Activated CD8-positive, alpha-beta T cell treated with anti-CD3 and anti-CD28 coated beads for 36 hours (primary cell): ENCODE results near the gene TRAF3IP1. TPM values are rescaled to one million over a fixed set of nuclear protein-coding genes. Genes with fewer than 3 reads are reported as not detected.

Experiments
- ATAC-seq: fragments of 200-7000 bp; cut with Tn5 transposase; one replicate; pipeline ENCODE4 v1.10.0; 2021; ENCODE audit warnings: mild to moderate bottlenecking, moderate library complexity
- CTCF ChIA-PET: fragments of 350-600 bp; sonication (Branson Sonifier 250); formaldehyde crosslinking; loops from one replicate; lab custom pipeline; 2021; ENCODE audit warnings: antibody characterized with exemption; lab: Charles Lee
- POLR2A ChIA-PET: fragments of 350-600 bp; sonication (Branson Sonifier 250); formaldehyde crosslinking; loops from one replicate; lab custom pipeline; 2021; ENCODE audit warnings: antibody characterized with exemption; lab: Charles Lee
- DNase-seq: peaks from one replicate; pipeline ENCODE4 v3.0.0-alpha.2; 2020
- H3K27ac Mint-ChIP-seq: one replicate; pipeline ENCODE4 v1.8.0; 2021; ENCODE audit warnings: mild to moderate bottlenecking, mixed read lengths
- H3K27me3 Mint-ChIP-seq: one replicate; pipeline ENCODE4 v1.8.0; 2021; ENCODE audit warnings: mixed read lengths
- H3K36me3 Mint-ChIP-seq: one replicate; pipeline ENCODE4 v1.8.0; 2021; ENCODE audit warnings: low read depth, mixed read lengths
- H3K4me1 Mint-ChIP-seq: one replicate; pipeline ENCODE4 v1.8.0; 2021; ENCODE audit warnings: low read depth, mixed read lengths
- H3K4me3 Mint-ChIP-seq: one replicate; pipeline ENCODE4 v1.8.0; 2021; ENCODE audit warnings: mild to moderate bottlenecking, moderate library complexity, mixed read lengths
- H3K9me3 Mint-ChIP-seq: one replicate; pipeline ENCODE4 v1.8.0; 2021; ENCODE audit warnings: mixed read lengths
- CTCF ChIP-seq: fragments of 200-600 bp; IDR thresholded peaks from one replicate; pipeline ENCODE4 v1.8.0; 2022; ENCODE audit warnings: antibody characterized with exemption, mild to moderate bottlenecking
- intact Hi-C: fragments of 100-400 bp; cut with micrococcal nuclease; formaldehyde crosslinking; loops from one replicate; pipeline ENCODE4 v1.10.0; 2022
- total RNA-seq, 2 experiments: library from RNA; stranded (reverse); gene quantifications; one replicate each; pipeline ENCODE4 v1.2.3, GENCODE V29; 2021

The TRAF3IP1 gene
- total RNA-seq, 2 experiments from 2014 or later, result 7.1 to 7.9 TPM

DNA sequence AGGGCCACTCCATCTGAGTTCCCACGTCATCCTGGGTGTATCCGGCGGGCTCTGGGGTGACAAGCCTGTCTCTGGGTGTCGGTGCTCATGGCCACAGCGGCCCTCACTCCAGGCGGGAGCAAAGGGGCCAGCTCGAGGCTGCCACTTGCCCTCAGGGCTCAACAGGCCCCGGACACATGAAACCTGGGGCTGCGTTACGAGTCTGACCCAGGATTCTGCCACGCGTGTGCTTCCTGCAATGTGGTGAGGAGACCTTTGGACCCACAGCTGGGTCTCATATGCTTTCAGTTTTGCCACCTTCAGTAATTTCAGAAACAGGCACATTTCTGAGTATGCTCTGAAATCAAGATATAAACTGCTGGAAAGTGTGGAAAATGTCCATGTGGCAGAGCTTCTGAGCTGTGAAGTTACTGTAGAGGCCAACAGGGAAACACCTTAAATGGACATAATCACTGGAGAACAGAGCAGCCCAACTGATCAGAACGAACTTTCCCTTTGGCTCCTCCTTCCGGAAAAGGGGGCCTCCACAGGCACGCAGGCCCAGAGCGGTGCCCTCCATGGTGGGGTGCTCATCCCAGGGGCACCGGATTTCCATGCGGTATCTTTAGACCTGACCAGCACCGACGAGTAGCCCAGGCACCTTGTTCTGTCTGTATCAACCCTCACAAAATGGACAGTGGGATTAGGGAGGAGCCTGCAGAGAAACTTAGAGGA is 46.0 kb upstream of the TRAF3IP1 start:
- ChIA-PET POLR2A (interaction anchor here (1.1 kb wide), 1 partner anchor 22 kb away, joined by 3 read pairs; no protein-coding TSS in a partner anchor), CTCF (interaction anchor here (1.0 to 7.3 kb wide), 2 partner anchors 10 to 13 kb away, joined by 3 to 55 read pairs; no protein-coding TSS in a partner anchor)
- ATAC-seq (no peak), DNase-seq (no peak)
- intact Hi-C loops, result no loop called here
- Mint-ChIP-seq H3K4me1 (no peaks in the 10 kb centered on the region), H3K27ac (no peak overlapping the region), H3K9me3 (no peaks in the 10 kb centered on the region), H3K27me3 (no peaks in the 10 kb centered on the region), H3K36me3 (peaks cover 15% of the 10 kb centered on the region), H3K4me3 (no peak overlapping the region)
- TF ChIP-seq CTCF, result no peak

DNA sequence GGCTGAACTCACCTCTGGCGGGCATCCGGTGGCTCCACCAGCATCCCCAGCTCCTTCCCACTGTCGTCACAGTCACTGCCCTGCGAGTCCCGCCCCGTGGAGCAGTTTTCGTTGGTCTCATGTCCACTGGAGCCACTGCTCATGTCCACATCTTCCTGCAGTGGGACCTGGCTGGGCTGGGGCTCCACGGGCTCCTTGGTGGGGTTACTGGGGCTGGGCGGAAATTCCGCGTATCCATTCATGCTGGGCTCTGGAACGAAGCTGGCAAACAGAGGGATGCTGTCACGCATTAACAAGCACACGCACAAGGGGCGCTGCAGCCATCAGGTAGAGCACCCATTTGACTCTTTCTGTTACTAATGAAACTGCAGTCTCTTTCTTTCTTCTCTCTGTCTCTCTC is 42.6 kb upstream of the TRAF3IP1 start:
- ATAC-seq (no peak), DNase-seq (no peak)
- Mint-ChIP-seq H3K27ac (no peak overlapping the region), H3K4me3 (no peak overlapping the region), H3K9me3 (no peaks in the 10 kb centered on the region), H3K27me3 (no peaks in the 10 kb centered on the region), H3K4me1 (peaks cover 9% of the 10 kb centered on the region), H3K36me3 (peaks cover 5% of the 10 kb centered on the region)
- no peak for TF ChIP-seq CTCF
- POLR2A ChIA-PET, result no interaction called here
- CTCF ChIA-PET, result interaction anchor here (0.9 to 7.3 kb wide), 2 partner anchors 13 to 17 kb away, joined by 3 to 55 read pairs; no protein-coding TSS in a partner anchor
- intact Hi-C loops, result no loop called here

DNA sequence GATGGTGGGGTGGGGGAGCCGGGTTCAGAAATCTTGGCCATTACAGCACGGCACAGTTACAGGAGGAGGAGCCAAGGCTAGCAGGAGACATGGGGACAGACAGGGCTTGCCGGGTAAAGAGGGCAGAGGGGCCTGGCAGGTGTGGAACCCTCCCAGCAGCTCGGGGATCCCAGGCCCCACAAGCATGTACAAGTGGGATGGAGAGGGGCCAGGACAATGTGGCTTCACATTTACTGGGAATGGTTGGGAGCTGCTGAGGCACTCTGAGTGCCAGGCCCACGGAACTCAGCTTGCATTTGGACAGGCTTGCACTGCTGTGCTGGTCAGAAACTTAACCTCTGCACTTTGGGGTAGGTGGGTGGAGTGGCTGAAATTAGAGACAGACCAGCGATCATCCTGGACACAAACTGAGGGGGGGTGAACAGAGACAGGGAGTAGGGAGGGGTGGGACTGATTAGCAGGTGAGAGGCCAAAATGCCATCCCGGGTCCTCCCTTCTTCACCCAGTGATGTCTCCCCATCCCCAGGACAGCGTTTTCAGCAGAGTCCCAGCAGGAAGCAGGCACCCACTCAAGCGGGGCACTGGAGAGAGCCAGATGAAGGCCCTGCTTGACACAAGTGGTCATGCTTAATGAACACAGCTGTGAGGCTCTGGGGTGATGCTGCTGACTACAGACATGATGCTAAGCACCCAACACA is 41.5 kb upstream of the TRAF3IP1 start:
- intact Hi-C loops, result no loop called here
- no peak for ATAC-seq
- Mint-ChIP-seq H3K36me3 (peaks cover 5% of the 10 kb centered on the region), H3K27ac (no peak overlapping the region), H3K9me3 (no peaks in the 10 kb centered on the region), H3K27me3 (no peaks in the 10 kb centered on the region), H3K4me1 (peaks cover 13% of the 10 kb centered on the region), H3K4me3 (no peak overlapping the region)
- TF ChIP-seq CTCF, result no peak
- ChIA-PET CTCF (interaction anchor here (7.3 kb wide), 1 partner anchor 15 kb away, joined by 55 read pairs; no protein-coding TSS in a partner anchor), POLR2A (interaction anchor here (0.7 to 2.1 kb wide), 2 partner anchors 10 to 453 kb away, joined by 3 to 9 read pairs; partner anchors contain the start of gene PER2)
- no peak for DNase-seq

DNA sequence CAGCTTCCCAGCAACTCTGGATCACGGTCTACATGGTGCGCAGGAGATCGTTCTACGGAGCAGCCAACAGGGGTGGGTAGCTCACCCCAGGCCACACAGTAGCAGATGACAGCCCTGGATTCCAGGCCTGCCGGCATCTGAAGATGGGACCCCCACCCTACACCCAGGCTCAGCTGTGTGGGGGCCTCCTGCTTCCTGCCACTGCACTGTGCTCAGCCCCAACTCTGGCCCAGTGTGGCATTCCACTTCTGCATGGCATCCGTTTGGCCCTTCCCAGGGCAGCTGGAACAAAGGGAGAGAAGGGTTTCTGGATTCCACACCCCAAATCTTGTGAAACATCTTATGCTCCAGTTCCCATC is 41.0 kb upstream of the TRAF3IP1 start:
- intact Hi-C loops, result no loop called here
- ATAC-seq (no peak), DNase-seq (no peak)
- ChIA-PET CTCF (interaction anchor here (7.3 kb wide), 1 partner anchor 15 kb away, joined by 55 read pairs; no protein-coding TSS in a partner anchor), POLR2A (interaction anchor here (2.1 kb wide), 1 partner anchor 9 kb away, joined by 9 read pairs; the partner anchor contains the start of gene PER2)
- Mint-ChIP-seq H3K4me1 (peaks cover 14% of the 10 kb centered on the region), H3K36me3 (peaks cover 5% of the 10 kb centered on the region), H3K4me3 (no peak overlapping the region), H3K27ac (peak overlapping the region; percentile 26), H3K9me3 (no peaks in the 10 kb centered on the region), H3K27me3 (no peaks in the 10 kb centered on the region)
- TF ChIP-seq CTCF, result no peak
